HEK293 (cell line): ENCODE data around the gene RIMS1.

ENCODE experiments used
- KLF1 ChIP-seq: fragments of 450-650 bp; formaldehyde crosslinking; IDR thresholded peaks from 2 replicates; pipeline ENCODE4 v1.5.1; 2016; ENCODE audit warnings: missing biosample characterization, missing genetic modification characterization
- ZFP3 ChIP-seq: fragments of 450-650 bp; formaldehyde crosslinking; IDR thresholded peaks from 2 replicates; pipeline ENCODE4 v1.5.1; 2016; ENCODE audit warnings: low read depth, missing biosample characterization, missing genetic modification characterization
- ZNF140 ChIP-seq: fragments of 450-650 bp; formaldehyde crosslinking; IDR thresholded peaks from 2 replicates; pipeline ENCODE4 v1.5.1; 2016; ENCODE audit warnings: missing biosample characterization, missing genetic modification characterization
- ZNF221 ChIP-seq: fragments of 450-650 bp; formaldehyde crosslinking; IDR thresholded peaks from 2 replicates; pipeline ENCODE4 v1.5.1; 2017; ENCODE audit warnings: missing biosample characterization, missing genetic modification characterization, borderline replicate concordance
- ZNF510 ChIP-seq: fragments of 450-650 bp; formaldehyde crosslinking; IDR thresholded peaks from 2 replicates; pipeline ENCODE4 v1.5.1; 2018; ENCODE audit warnings: mild to moderate bottlenecking, missing genetic modification characterization, missing biosample characterization; ENCODE audit not compliant: insufficient replicate concordance
- ZNF561 ChIP-seq: fragments of 450-650 bp; IDR thresholded peaks from 2 replicates; pipeline ENCODE4 v1.5.1; 2018; ENCODE audit warnings: missing biosample characterization, missing genetic modification characterization, borderline replicate concordance
- ZNF76 ChIP-seq: fragments of 450-650 bp; formaldehyde crosslinking; IDR thresholded peaks from 2 replicates; pipeline ENCODE4; 2016; ENCODE audit warnings: low read depth, missing biosample characterization, missing genetic modification characterization, borderline replicate concordance
- TF ChIP-seq, protein P1 (sequence below): fragments of 450-650 bp; formaldehyde crosslinking; IDR thresholded peaks from 2 replicates; pipeline ENCODE4 v1.5.1; 2016; ENCODE audit warnings: missing biosample characterization, missing genetic modification characterization
- TF ChIP-seq, protein P2 (sequence below): fragments of 450-650 bp; formaldehyde crosslinking; IDR thresholded peaks from 2 replicates; pipeline ENCODE4 v1.5.1; 2016; ENCODE audit warnings: missing biosample characterization, missing genetic modification characterization

DNA sequence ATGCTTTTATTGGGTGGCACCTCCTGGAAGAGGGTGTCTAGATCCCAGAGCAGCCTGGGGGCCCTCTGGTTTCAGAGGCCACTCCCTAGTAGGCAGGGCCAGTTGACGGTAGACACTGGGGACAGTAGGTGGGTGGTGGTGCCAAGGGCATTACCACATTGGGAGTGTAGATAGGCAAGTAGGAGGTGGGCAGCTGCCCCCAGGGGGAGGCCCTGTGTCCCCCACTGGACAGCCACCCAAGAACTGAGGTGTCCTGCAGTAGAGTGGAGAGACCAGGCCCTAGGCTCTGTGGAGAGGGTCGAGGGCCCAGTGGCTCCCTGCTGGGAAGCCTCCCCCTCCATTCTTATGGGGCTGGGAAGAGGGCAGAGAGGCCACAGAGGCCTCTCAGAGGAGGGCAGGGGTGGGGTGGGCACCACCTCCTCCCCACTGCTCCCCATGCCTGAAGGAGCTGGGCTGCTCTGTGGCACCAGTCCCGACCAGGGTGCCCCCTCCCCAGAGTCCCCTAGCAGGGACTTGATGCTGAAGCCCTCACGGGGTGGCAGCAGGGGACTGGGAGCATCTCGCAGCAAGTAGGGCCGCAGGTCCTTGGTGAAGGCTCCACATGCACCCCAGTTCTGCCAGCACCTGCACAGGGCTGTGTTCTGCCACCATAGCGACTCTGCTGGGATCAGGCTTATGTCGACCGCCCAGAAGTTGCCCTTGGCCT lies 430.5 kb downstream of the RIMS1 start:
- TF ChIP-seq, protein P1, sequence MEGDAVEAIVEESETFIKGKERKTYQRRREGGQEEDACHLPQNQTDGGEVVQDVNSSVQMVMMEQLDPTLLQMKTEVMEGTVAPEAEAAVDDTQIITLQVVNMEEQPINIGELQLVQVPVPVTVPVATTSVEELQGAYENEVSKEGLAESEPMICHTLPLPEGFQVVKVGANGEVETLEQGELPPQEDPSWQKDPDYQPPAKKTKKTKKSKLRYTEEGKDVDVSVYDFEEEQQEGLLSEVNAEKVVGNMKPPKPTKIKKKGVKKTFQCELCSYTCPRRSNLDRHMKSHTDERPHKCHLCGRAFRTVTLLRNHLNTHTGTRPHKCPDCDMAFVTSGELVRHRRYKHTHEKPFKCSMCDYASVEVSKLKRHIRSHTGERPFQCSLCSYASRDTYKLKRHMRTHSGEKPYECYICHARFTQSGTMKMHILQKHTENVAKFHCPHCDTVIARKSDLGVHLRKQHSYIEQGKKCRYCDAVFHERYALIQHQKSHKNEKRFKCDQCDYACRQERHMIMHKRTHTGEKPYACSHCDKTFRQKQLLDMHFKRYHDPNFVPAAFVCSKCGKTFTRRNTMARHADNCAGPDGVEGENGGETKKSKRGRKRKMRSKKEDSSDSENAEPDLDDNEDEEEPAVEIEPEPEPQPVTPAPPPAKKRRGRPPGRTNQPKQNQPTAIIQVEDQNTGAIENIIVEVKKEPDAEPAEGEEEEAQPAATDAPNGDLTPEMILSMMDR (tag by site-specific recombination): no peak
- TF ChIP-seq ZNF76 (tag by site-specific recombination) (no peak), KLF1 (no peak), ZNF221 (tag by site-specific recombination) (no peak), ZNF561 (tag by site-specific recombination) (no peak), ZFP3 (tag by site-specific recombination) (no peak), ZNF510 (tag by site-specific recombination) (no peak), ZNF140 (tag by site-specific recombination) (no peak)
- TF ChIP-seq, protein P2, sequence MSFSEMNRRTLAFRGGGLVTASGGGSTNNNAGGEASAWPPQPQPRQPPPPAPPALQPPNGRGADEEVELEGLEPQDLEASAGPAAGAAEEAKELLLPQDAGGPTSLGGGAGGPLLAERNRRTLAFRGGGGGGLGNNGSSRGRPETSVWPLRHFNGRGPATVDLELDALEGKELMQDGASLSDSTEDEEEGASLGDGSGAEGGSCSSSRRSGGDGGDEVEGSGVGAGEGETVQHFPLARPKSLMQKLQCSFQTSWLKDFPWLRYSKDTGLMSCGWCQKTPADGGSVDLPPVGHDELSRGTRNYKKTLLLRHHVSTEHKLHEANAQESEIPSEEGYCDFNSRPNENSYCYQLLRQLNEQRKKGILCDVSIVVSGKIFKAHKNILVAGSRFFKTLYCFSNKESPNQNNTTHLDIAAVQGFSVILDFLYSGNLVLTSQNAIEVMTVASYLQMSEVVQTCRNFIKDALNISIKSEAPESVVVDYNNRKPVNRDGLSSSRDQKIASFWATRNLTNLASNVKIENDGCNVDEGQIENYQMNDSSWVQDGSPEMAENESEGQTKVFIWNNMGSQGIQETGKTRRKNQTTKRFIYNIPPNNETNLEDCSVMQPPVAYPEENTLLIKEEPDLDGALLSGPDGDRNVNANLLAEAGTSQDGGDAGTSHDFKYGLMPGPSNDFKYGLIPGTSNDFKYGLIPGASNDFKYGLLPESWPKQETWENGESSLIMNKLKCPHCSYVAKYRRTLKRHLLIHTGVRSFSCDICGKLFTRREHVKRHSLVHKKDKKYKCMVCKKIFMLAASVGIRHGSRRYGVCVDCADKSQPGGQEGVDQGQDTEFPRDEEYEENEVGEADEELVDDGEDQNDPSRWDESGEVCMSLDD (tag by site-specific recombination): no peak
